MCF 10A (cell line): ENCODE data around the gene ST8SIA3. TPM values are rescaled to one million over a fixed set of nuclear protein-coding genes. Genes with fewer than 3 reads are reported as not detected.

Source experiments
- BruUV-seq: library from RNA; stranded (reverse); fragments of 400-500 nt; replicated peaks from 2 replicates; lab custom pipeline; 2021; lab: Mats Ljungman, UMichigan
- CTCF ChIA-PET: fragments of 300-600 bp; sonication (Branson Sonifier 250); formaldehyde crosslinking; extraction: SDS; loops from one replicate; lab custom pipeline; 2021; ENCODE audit warnings: antibody characterized with exemption, inconsistent platforms; lab: Yijun Ruan, JAX
- POLR2A ChIA-PET: fragments of 300-600, 350-650 bp; sonication (Branson Sonifier 250); formaldehyde crosslinking; extraction: SDS; loops from one replicate; lab custom pipeline; 2020; ENCODE audit warnings: antibody characterized with exemption, inconsistent platforms; lab: Yijun Ruan, JAX
- DNase-seq: peaks from one replicate; pipeline ENCODE4 v3.0.0-alpha.2; 2018; ENCODE audit not compliant: unreplicated experiment
- H3K27ac Mint-ChIP-seq: one replicate; pipeline ENCODE4 v1.8.0; 2022; ENCODE audit warnings: mild to moderate bottlenecking, low read depth, mixed read lengths; ENCODE audit not compliant: unreplicated experiment
- H3K27me3 Mint-ChIP-seq: one replicate; pipeline ENCODE4 v1.8.0; 2022; ENCODE audit warnings: mixed read lengths; ENCODE audit not compliant: insufficient read depth, unreplicated experiment
- H3K36me3 Mint-ChIP-seq: one replicate; pipeline ENCODE4 v1.8.0; 2022; ENCODE audit warnings: mild to moderate bottlenecking, moderate library complexity, mixed read lengths; ENCODE audit not compliant: insufficient read depth, unreplicated experiment
- H3K4me1 Mint-ChIP-seq: one replicate; pipeline ENCODE4 v1.8.0; 2022; ENCODE audit warnings: mixed read lengths; ENCODE audit not compliant: insufficient read depth, unreplicated experiment
- H3K4me3 Mint-ChIP-seq: one replicate; pipeline ENCODE4 v1.8.0; 2022; ENCODE audit warnings: mild to moderate bottlenecking, moderate library complexity, mixed read lengths; ENCODE audit not compliant: unreplicated experiment
- H3K9me3 Mint-ChIP-seq: one replicate; pipeline ENCODE4 v1.8.0; 2022; ENCODE audit warnings: mixed read lengths; ENCODE audit not compliant: unreplicated experiment
- intact Hi-C: fragments of 100-400 bp; cut with micrococcal nuclease; formaldehyde crosslinking; loops from 2 replicates; pipeline ENCODE4 v1.14.1; 2022
- total RNA-seq: library from RNA; stranded (reverse); gene quantifications from 2 replicates; pipeline ENCODE4 v1.2.3, GENCODE V29; 2022
- TF ChIP-seq, protein P1 (sequence below): fragments of 200-600 bp; IDR thresholded peaks from one replicate; pipeline ENCODE4 v1.8.0; 2022; ENCODE audit warnings: antibody characterized with exemption, mild to moderate bottlenecking; ENCODE audit not compliant: unreplicated experiment

ST8SIA3 gene
- total RNA-seq, 1 experiment from 2014 or later, result not detected

DNA sequence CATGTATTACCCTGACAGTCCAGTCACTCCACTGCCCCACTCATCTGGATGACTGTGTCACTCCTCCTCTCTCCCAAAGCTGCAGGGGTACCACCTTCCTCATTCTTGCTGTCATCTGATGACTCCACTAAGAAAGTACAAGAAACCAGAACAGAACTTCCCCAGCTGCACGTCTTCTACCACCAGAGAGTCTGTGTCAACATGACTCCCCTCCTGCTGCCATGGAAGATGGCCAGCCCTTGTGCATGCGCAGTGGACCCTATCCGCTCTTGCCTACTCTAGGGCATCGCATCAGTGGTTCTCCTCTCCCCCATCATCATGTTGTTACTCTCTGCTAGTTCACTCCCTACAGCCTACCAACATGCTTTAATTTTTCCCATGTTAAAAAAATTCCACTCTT is 14.5 kb upstream of the ST8SIA3 start:
- no TSS peak for BruUV-seq
- H3K4me1 Mint-ChIP-seq, result no peaks in the 10 kb centered on the region
- POLR2A ChIA-PET, result no interaction called here
- no peaks in the 10 kb centered on the region for H3K36me3 Mint-ChIP-seq
- H3K4me3 Mint-ChIP-seq, result no peak overlapping the region
- no peaks in the 10 kb centered on the region for H3K9me3 Mint-ChIP-seq
- intact Hi-C loops, result no loop called here
- TF ChIP-seq, protein P1, sequence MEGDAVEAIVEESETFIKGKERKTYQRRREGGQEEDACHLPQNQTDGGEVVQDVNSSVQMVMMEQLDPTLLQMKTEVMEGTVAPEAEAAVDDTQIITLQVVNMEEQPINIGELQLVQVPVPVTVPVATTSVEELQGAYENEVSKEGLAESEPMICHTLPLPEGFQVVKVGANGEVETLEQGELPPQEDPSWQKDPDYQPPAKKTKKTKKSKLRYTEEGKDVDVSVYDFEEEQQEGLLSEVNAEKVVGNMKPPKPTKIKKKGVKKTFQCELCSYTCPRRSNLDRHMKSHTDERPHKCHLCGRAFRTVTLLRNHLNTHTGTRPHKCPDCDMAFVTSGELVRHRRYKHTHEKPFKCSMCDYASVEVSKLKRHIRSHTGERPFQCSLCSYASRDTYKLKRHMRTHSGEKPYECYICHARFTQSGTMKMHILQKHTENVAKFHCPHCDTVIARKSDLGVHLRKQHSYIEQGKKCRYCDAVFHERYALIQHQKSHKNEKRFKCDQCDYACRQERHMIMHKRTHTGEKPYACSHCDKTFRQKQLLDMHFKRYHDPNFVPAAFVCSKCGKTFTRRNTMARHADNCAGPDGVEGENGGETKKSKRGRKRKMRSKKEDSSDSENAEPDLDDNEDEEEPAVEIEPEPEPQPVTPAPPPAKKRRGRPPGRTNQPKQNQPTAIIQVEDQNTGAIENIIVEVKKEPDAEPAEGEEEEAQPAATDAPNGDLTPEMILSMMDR, result no peak
- no peak for DNase-seq
- H3K27me3 Mint-ChIP-seq, result peaks cover 54% of the 10 kb centered on the region
- CTCF ChIA-PET, result no interaction called here
- no peak overlapping the region for H3K27ac Mint-ChIP-seq

DNA sequence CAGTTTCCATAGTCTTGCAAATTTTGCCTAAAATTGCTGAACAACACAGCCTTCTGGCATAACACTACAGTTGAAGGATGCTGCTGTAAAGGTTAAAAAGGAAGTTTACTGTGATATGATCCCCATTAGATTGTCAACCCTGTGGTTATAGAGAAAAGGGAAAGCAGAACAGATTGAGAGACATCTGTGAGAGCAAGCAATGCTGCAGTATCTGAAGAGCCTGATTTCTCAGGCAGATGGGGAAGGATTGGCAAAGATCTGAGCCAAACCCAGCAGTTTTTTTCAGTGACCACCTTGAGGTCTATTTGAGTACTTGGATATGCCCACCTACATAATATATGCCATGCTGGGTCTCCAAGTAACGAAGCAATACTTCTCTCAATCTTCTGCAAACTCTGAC is 8.5 kb upstream of the ST8SIA3 start:
- no TSS peak for BruUV-seq
- intact Hi-C loops, result no loop called here
- POLR2A ChIA-PET, result interaction anchor here (0.6 to 0.7 kb wide), 2 partner anchors 12 to 146 kb away, joined by 3 read pairs; no protein-coding TSS in a partner anchor
- TF ChIP-seq, protein P1, result no peak
- no peak for DNase-seq
- CTCF ChIA-PET, result interaction anchor here (0.6 kb wide), 1 partner anchor 369 kb away, joined by 5 read pairs; no protein-coding TSS in a partner anchor
- Mint-ChIP-seq H3K9me3 (no peaks in the 10 kb centered on the region), H3K27me3 (peaks cover 81% of the 10 kb centered on the region), H3K4me1 (no peaks in the 10 kb centered on the region), H3K36me3 (no peaks in the 10 kb centered on the region), H3K27ac (no peak overlapping the region), H3K4me3 (no peak overlapping the region)

DNA sequence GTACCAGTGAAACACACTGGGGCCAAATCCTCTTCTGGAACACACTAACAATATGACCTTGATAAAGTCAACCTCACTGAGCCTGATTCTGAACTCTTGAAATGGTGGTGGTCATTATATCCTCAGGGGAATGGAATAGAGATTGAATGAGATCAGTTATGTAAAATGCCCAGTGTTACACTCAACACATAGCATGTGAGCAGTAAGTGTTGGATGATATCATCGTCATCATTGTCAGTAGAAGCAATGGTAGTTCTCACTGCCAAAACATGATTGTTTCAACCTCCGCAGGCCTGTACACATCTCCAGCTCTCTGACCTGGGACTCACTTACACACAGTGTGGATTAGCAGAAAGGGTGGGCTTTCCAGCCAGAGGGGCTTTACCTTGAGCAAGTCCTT is 5.5 kb upstream of the ST8SIA3 start:
- no TSS peak for BruUV-seq
- Mint-ChIP-seq H3K4me3 (no peak overlapping the region), H3K9me3 (no peaks in the 10 kb centered on the region), H3K27ac (no peak overlapping the region), H3K36me3 (no peaks in the 10 kb centered on the region), H3K4me1 (no peaks in the 10 kb centered on the region), H3K27me3 (peaks cover 67% of the 10 kb centered on the region)
- TF ChIP-seq, protein P1, result no peak
- POLR2A ChIA-PET, result no interaction called here
- intact Hi-C loops, result no loop called here
- DNase-seq, result no peak
- CTCF ChIA-PET, result no interaction called here

DNA sequence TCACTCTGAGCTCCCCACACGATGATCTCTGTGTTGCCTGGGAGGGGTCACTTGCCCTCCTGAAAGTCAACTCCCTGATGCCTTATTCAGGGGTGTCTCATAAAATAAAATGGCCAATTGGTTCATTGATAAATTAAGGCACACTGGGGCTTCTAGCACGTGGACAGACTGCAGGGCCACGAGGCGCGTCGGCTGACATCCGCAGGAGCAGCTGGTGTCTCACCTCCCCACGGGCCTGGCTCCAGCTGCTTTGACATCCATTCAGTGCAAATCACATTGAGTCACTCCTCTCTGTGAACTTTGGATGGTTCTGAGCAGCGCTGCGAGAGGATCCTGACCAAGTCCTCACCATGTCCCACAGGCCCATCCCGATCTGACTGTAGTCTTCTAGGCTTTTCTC is 4.6 kb upstream of the ST8SIA3 start:
- CTCF ChIA-PET, result interaction anchor here (0.6 kb wide), 1 partner anchor 498 kb away, joined by 3 read pairs; no protein-coding TSS in a partner anchor
- POLR2A ChIA-PET, result no interaction called here
- TF ChIP-seq, protein P1, result no peak
- H3K4me1 Mint-ChIP-seq, result no peaks in the 10 kb centered on the region
- H3K36me3 Mint-ChIP-seq, result no peaks in the 10 kb centered on the region
- peaks cover 67% of the 10 kb centered on the region for H3K27me3 Mint-ChIP-seq
- intact Hi-C loops, result no loop called here
- H3K27ac Mint-ChIP-seq, result no peak overlapping the region
- BruUV-seq, result no TSS peak
- H3K9me3 Mint-ChIP-seq, result no peaks in the 10 kb centered on the region
- no peak for DNase-seq
- no peak overlapping the region for H3K4me3 Mint-ChIP-seq
